ENCODE measurements around the gene KLHL24. TPM values are rescaled to one million over a fixed set of nuclear protein-coding genes. Genes with fewer than 3 reads are reported as not detected.
"Not testable (repeated sequence)": the region's sequence is repeated elsewhere in the genome, so short reads cannot be mapped to it uniquely, and the experiment has no call there.

Gene KLHL24
- total RNA-seq, 6 experiments from 2014 or later: 5.6 to 15.1 (median 6.7) TPM

- Mint-ChIP-seq H3K4me3 (no peak overlapping the region), H3K27ac (no peak overlapping the region), H3K36me3 (ENCODE audit: low read depth) (no peaks in the 10 kb centered on the region), H3K4me1 (ENCODE audit: low read depth) (peaks cover 2% of the 10 kb centered on the region), H3K9me3 (no peaks in the 10 kb centered on the region), H3K27me3 (ENCODE audit: insufficient read depth) (peaks cover 12% of the 10 kb centered on the region)
- DNase-seq: no peak
- no peak for TF ChIP-seq CTCF (IDR thresholded peaks at IDR 0.05)
These were observed 16.4 kb upstream of the KLHL24 start for GRCh38 chr3:183619010-183619409.

GRCh38 chr3:183619624-183620251 is 15.7 kb upstream of the KLHL24 start:
- H3K4me3 Mint-ChIP-seq: no peak overlapping the region

DNA sequence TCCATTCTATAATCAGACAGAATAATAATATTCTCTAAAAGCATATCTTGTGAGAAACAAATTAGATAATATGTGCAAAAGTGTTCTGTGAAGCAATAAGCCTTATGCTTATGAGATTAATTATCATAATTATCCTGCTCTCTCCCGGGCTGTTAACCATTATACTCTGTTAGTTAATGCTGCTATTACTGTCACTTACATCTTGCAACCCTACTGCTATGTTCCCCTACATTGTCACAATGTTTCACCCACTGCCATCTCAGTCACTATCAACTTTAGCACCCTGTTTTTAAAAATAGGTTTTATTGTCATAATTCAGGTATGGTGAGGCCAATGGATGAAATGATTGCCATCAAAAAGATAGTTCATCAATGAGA is 15.2 kb upstream of the KLHL24 start:
- H3K4me1 Mint-ChIP-seq (ENCODE audit: low read depth): no peaks in the 10 kb centered on the region
- no peak overlapping the region for H3K4me3 Mint-ChIP-seq
- peaks cover 17% of the 10 kb centered on the region for H3K27me3 Mint-ChIP-seq (ENCODE audit: insufficient read depth)
- DNase-seq: no peak
- no peak overlapping the region for H3K27ac Mint-ChIP-seq
- TF ChIP-seq CTCF (IDR thresholded peaks at IDR 0.05): no peak
- no peaks in the 10 kb centered on the region for H3K9me3 Mint-ChIP-seq
- no peaks in the 10 kb centered on the region for H3K36me3 Mint-ChIP-seq (ENCODE audit: low read depth)

More at GRCh38 chr3:183619624-183620251, 15.7 kb upstream of the KLHL24 start:
- peaks cover 17% of the 10 kb centered on the region for H3K27me3 Mint-ChIP-seq (ENCODE audit: insufficient read depth)
- no peak for TF ChIP-seq CTCF (IDR thresholded peaks at IDR 0.05)
- no peaks in the 10 kb centered on the region for H3K4me1 Mint-ChIP-seq (ENCODE audit: low read depth)
- no peak for DNase-seq
- H3K9me3 Mint-ChIP-seq: no peaks in the 10 kb centered on the region
- no peak overlapping the region for H3K27ac Mint-ChIP-seq
- no peaks in the 10 kb centered on the region for H3K36me3 Mint-ChIP-seq (ENCODE audit: low read depth)

- H3K27me3 Mint-ChIP-seq (ENCODE audit: insufficient read depth): peaks cover 14% of the 10 kb centered on the region
- H3K27ac Mint-ChIP-seq; H3K4me1 Mint-ChIP-seq (ENCODE audit: low read depth); H3K9me3 Mint-ChIP-seq; H3K36me3 Mint-ChIP-seq (ENCODE audit: low read depth); DNase-seq; H3K4me3 Mint-ChIP-seq: not testable (repeated sequence)
These were observed 12.9 kb upstream of the KLHL24 start for GRCh38 chr3:183622473-183622872.

GRCh38 chr3:183626877-183627594 is 8.4 kb upstream of the KLHL24 start:
- H3K4me1 Mint-ChIP-seq (ENCODE audit: low read depth): peaks cover 4% of the 10 kb centered on the region; the same call in 1 of the 2 replicates
- H3K9me3 Mint-ChIP-seq: no peaks in the 10 kb centered on the region
- H3K36me3 Mint-ChIP-seq (ENCODE audit: low read depth): no peaks in the 10 kb centered on the region
- TF ChIP-seq CTCF (IDR thresholded peaks at IDR 0.05): no peak
- H3K27me3 Mint-ChIP-seq (ENCODE audit: insufficient read depth): peaks cover 23% of the 10 kb centered on the region
- H3K27ac Mint-ChIP-seq: no peak overlapping the region
- no peak for DNase-seq
- H3K4me3 Mint-ChIP-seq: no peak overlapping the region

- peaks cover 7% of the 10 kb centered on the region; the same call in 1 of the 2 replicates for H3K4me1 Mint-ChIP-seq (ENCODE audit: low read depth)
- no peak for DNase-seq
- no peaks in the 10 kb centered on the region for H3K36me3 Mint-ChIP-seq (ENCODE audit: low read depth)
- TF ChIP-seq CTCF (IDR thresholded peaks at IDR 0.05): no peak
- H3K4me3 Mint-ChIP-seq: no peak overlapping the region
- H3K27ac Mint-ChIP-seq: no peak overlapping the region
- H3K27me3 Mint-ChIP-seq (ENCODE audit: insufficient read depth): peaks cover 13% of the 10 kb centered on the region
- H3K9me3 Mint-ChIP-seq: no peaks in the 10 kb centered on the region
These were observed 5.7 kb upstream of the KLHL24 start for GRCh38 chr3:183629546-183630301.

Measured in HFFc6 (cell line).